ENCODE measurements around the gene TGOLN2. TPM values are rescaled to one million over a fixed set of nuclear protein-coding genes. Genes with fewer than 3 reads are reported as not detected.

The TGOLN2 gene
- total RNA-seq, 2 donors from 2014 or later, result 152 to 175 TPM

DNA sequence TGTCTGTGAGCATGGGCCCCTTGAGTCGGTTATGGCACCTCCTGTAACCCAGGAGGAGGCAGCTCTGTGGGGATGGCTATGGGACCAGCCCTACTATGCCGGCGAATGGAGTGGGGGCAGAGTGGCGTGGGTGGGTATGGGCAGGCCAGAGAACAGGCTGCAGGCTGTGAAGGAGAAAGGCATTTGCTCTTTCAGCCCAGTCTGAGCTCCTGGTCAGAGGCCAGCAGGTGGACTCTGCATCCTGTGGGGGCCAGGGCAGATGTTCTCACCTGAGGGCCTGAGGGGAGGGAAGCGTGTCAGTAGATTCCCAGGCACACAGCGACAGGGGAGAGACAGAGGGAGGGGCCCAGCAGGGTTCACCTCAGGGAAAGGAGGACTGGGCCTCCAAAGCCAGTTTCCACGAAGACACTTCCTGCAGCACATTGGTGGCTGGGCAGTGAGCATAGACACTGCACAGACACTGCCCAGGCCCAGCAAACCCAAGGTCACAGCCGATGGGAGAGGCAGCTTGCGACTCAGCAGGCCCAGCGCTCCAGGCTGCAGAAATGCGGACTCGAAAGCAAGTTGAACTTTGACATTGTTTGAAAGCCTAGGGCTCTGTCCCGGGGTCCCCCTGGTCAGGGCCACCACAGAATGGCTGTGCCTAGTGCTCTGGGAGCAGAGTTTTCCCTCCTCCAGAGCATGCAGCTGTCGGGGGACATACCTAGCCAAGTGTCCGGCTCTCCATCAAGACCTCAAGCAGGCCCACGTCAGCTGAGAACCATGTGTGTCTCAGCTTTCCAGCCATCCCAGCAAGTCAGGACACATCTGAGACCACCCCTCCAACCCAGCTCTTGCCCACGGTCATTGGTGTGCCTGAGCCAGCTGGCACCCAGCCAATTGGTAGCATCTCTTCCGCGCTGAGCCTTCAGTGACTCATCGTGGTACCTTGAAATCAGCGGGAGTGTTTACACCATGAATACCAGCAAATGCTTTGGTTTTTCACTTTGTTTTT lies 53.8 kb downstream of the TGOLN2 start:
- peak overlapping the region in 1 of 2 donors; percentile 13 for H3K27ac ChIP-seq
- H3K4me3 ChIP-seq, result no peak overlapping the region
- H3K4me1 ChIP-seq (ENCODE audit: control insufficient read depth in 1 of 2, low read depth in 2 of 2), result peaks cover 24 to 46% of the 10 kb centered on the region in 2 donors
- no peaks in the 10 kb centered on the region for H3K36me3 ChIP-seq
- no peaks in the 10 kb centered on the region for H3K9me3 ChIP-seq
- no peaks in the 10 kb centered on the region for H3K27me3 ChIP-seq (replicated peaks; ENCODE audit: insufficient read depth)
- TF ChIP-seq, protein P1, sequence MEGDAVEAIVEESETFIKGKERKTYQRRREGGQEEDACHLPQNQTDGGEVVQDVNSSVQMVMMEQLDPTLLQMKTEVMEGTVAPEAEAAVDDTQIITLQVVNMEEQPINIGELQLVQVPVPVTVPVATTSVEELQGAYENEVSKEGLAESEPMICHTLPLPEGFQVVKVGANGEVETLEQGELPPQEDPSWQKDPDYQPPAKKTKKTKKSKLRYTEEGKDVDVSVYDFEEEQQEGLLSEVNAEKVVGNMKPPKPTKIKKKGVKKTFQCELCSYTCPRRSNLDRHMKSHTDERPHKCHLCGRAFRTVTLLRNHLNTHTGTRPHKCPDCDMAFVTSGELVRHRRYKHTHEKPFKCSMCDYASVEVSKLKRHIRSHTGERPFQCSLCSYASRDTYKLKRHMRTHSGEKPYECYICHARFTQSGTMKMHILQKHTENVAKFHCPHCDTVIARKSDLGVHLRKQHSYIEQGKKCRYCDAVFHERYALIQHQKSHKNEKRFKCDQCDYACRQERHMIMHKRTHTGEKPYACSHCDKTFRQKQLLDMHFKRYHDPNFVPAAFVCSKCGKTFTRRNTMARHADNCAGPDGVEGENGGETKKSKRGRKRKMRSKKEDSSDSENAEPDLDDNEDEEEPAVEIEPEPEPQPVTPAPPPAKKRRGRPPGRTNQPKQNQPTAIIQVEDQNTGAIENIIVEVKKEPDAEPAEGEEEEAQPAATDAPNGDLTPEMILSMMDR (IDR thresholded peaks at IDR 0.05), result no peak
- no peak for ATAC-seq (ENCODE audit: insufficient number of reproducible peaks, low FRiP score, low read depth)
- no peak for DNase-seq (ENCODE audit: low spot score)

DNA sequence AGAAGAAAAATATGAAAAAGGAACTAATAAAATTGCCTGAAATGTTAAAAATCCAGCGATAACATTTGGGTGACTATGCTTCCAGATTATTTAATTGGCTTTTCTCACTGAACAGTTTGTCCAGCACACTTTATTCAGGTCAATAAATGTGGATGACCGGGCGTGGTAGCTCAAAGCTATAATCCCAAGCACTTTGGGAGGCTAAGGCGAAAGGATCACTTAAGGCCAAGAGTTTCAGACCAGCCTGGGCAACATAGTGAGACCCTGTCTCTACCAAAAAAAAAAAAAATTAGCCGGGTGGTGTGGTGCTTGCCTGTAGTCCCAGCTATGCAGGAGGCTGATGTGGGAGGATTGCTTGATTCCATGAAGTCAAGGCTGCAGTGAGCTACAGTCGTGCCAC lies 55.4 kb downstream of the TGOLN2 start:
- Histone ChIP-seq H3K4me1 (ENCODE audit: control insufficient read depth in 1 of 2, low read depth in 2 of 2) (peaks cover 14 to 29% of the 10 kb centered on the region in 2 donors), H3K9me3 (no peaks in the 10 kb centered on the region), H3K27ac (no peak overlapping the region), H3K4me3 (no peak overlapping the region), H3K36me3 (no peaks in the 10 kb centered on the region), H3K27me3 (replicated peaks; ENCODE audit: insufficient read depth) (no peaks in the 10 kb centered on the region)
- TF ChIP-seq, protein P1 (IDR thresholded peaks at IDR 0.05), result no peak
- DNase-seq (ENCODE audit: low spot score) (no peak), ATAC-seq (ENCODE audit: insufficient number of reproducible peaks, low FRiP score, low read depth) (no peak)

DNA sequence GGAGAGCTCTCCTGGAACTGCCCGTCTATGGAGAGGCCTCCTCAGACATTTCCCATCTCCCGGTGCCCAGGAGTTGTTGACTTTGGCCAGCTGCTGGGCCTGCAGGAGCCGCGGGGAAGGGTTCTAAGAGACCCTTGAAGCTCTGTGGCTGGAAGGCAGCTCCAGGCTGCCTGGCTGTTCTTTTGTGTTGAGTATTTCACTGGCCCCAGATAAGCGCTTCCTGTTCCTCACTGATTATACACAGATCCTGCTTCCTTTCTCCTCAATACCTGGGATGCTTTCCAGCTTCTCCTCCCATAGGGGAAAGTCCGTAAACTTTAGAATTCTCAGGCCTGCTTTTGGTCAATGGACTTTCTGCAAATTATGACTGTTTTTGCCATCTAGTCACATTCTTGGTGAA lies 57.8 kb downstream of the TGOLN2 start:
- DNase-seq (ENCODE audit: low spot score) (no peak), ATAC-seq (ENCODE audit: insufficient number of reproducible peaks, low FRiP score, low read depth) (no peak)
- Histone ChIP-seq H3K9me3 (no peaks in the 10 kb centered on the region), H3K36me3 (no peaks in the 10 kb centered on the region), H3K27me3 (replicated peaks; ENCODE audit: insufficient read depth) (no peaks in the 10 kb centered on the region), H3K27ac (peak overlapping the region in 1 of 2 donors; percentile 56), H3K4me1 (ENCODE audit: control insufficient read depth in 1 of 2, low read depth in 2 of 2) (peaks cover 15 to 32% of the 10 kb centered on the region in 2 donors), H3K4me3 (no peak overlapping the region)
- TF ChIP-seq, protein P1 (IDR thresholded peaks at IDR 0.05), result no peak

Other genes with a start within 250 kb of the TGOLN2 start
- 1 to 10 TPM; 8.3 to 8.8 TPM for gene TCF7L1, start 194.6 kb downstream of the TGOLN2 start, total RNA-seq
- 10 to 100 TPM; 37.4 to 44.3 TPM for gene RETSAT, start 26.5 kb upstream of the TGOLN2 start, total RNA-seq
- gene ELMOD3, start 26.8 kb upstream of the TGOLN2 start, total RNA-seq, result 10 to 100 TPM; 21.4 to 38.7 TPM
- 10 to 100 TPM; 47.1 to 56.9 TPM for gene CAPG, start 82.4 kb upstream of the TGOLN2 start, total RNA-seq
- gene SH2D6, start 90.7 kb upstream of the TGOLN2 start, total RNA-seq, result not detected
- gene MAT2A, start 211.2 kb upstream of the TGOLN2 start, total RNA-seq, result 100 to 1,000 TPM; 230 to 475 TPM
- gene GGCX, start 233.5 kb upstream of the TGOLN2 start, total RNA-seq, result 10 to 100 TPM; 28.4 to 38.4 TPM
- gene VAMP8, start 249.6 kb upstream of the TGOLN2 start, total RNA-seq, result 10 to 100 TPM; 30.9 to 34.9 TPM